Adrenal gland (tissue), 5 donors: Measurements from ENCODE around the gene FBLN5.

Experiments used
- POLR2A ChIP-seq, 2 donors: fragments of 450-650 bp; IDR thresholded peaks; one replicate each; pipeline ENCODE4 v1.6.1; 2017; ENCODE audit warnings: antibody characterized with exemption in 2 of 2, mild to moderate bottlenecking in 2 of 2, moderate library complexity in 1 of 2
- TF ChIP-seq, protein P1 (sequence below), 6 experiments: fragments of 450-650 bp in 4 of 6; fragments of 200-600 bp in 2 of 6; sonication (generic) in 1 of 6; IDR thresholded peaks; 1 replicate in 5 of 6; 2 replicates in 1 of 6; pipeline versions ENCODE4 v1.5.1 to v1.8.0; 2016 to 2021; ENCODE audit warnings: antibody characterized with exemption in 6 of 6, mild to moderate bottlenecking in 2 of 6, moderate library complexity in 1 of 6
- donor health status: DM: no; HTN: no; CAD: no.

DNA sequence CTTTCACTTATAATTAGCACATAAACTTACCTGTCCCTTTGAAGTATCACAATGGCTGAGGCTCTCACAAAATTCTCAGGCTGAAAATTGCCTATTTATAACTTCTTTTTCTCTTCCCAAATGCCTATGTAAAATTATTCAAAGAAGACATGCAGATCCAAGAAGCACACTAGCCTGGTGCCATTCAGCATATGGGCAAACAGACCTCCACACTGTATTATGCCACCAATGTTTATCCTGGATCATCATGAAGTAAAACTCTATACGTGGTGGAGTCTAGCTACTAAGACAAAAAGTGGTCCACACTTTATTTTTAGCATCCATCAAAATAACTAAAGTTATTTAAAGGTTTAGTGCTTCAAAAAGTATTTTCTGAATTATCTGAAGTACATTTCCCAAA lies 95.9 kb downstream of the FBLN5 start:
- no peak for TF ChIP-seq POLR2A (IDR thresholded peaks at IDR 0.05)
- TF ChIP-seq, protein P1, sequence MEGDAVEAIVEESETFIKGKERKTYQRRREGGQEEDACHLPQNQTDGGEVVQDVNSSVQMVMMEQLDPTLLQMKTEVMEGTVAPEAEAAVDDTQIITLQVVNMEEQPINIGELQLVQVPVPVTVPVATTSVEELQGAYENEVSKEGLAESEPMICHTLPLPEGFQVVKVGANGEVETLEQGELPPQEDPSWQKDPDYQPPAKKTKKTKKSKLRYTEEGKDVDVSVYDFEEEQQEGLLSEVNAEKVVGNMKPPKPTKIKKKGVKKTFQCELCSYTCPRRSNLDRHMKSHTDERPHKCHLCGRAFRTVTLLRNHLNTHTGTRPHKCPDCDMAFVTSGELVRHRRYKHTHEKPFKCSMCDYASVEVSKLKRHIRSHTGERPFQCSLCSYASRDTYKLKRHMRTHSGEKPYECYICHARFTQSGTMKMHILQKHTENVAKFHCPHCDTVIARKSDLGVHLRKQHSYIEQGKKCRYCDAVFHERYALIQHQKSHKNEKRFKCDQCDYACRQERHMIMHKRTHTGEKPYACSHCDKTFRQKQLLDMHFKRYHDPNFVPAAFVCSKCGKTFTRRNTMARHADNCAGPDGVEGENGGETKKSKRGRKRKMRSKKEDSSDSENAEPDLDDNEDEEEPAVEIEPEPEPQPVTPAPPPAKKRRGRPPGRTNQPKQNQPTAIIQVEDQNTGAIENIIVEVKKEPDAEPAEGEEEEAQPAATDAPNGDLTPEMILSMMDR (IDR thresholded peaks at IDR 0.05), result no peak
